HUES6 (cell line): ENCODE data around the gene CTSO.

ENCODE experiments used
- H3K27ac ChIP-seq: 2 replicates; pipeline ENCODE4 v1.7.0; 2013; ENCODE audit warnings: low read depth, mild to moderate bottlenecking, low read length, inconsistent platforms
- H3K27me3 ChIP-seq: 2 replicates; pipeline ENCODE4 v1.6.1; 2013; ENCODE audit warnings: low read length; ENCODE audit not compliant: control insufficient read depth, insufficient read depth
- H3K36me3 ChIP-seq: 2 replicates; pipeline ENCODE4 v1.6.1; 2013; ENCODE audit warnings: low read length; ENCODE audit not compliant: control insufficient read depth, insufficient read depth
- H3K4me1 ChIP-seq: 2 replicates; pipeline ENCODE4 v1.6.1; 2013; ENCODE audit warnings: low read length; ENCODE audit not compliant: control insufficient read depth, insufficient read depth
- H3K4me3 ChIP-seq: 2 replicates; pipeline ENCODE4 v1.5.1; 2013; ENCODE audit warnings: low read depth, low read length
- H3K9ac ChIP-seq: one replicate; pipeline ENCODE4 v1.6.1; 2013; ENCODE audit warnings: mild to moderate bottlenecking, low read length
- H3K9me3 ChIP-seq: 2 replicates; pipeline ENCODE4 v1.6.1; 2013; ENCODE audit warnings: low read depth, low read length; ENCODE audit not compliant: control insufficient read depth, insufficient read depth

Gene CTSO

GRCh38 chr4:155887847-155888570 is 65.7 kb downstream of the CTSO start:
- no peak overlapping the region for H3K4me3 ChIP-seq
- no peaks in the 10 kb centered on the region for H3K27me3 ChIP-seq
- no peak overlapping the region for H3K27ac ChIP-seq
- peaks cover 23% of the 10 kb centered on the region; the same call in 1 of the 2 replicates for H3K9me3 ChIP-seq
- no peaks in the 10 kb centered on the region for H3K4me1 ChIP-seq
- no peaks in the 10 kb centered on the region for H3K36me3 ChIP-seq
- no peak overlapping the region for H3K9ac ChIP-seq

- H3K27ac ChIP-seq: no peak overlapping the region
- no peaks in the 10 kb centered on the region for H3K27me3 ChIP-seq
- no peak overlapping the region for H3K9ac ChIP-seq
- H3K9me3 ChIP-seq: peaks cover 21% of the 10 kb centered on the region; the same call in 1 of the 2 replicates
- no peaks in the 10 kb centered on the region for H3K36me3 ChIP-seq
- H3K4me1 ChIP-seq: no peaks in the 10 kb centered on the region
- no peak overlapping the region for H3K4me3 ChIP-seq
Observed at GRCh38 chr4:155887045-155887444, 66.6 kb downstream of the CTSO start.

- Histone ChIP-seq H3K9me3 (peaks cover 9% of the 10 kb centered on the region; the same call in 1 of the 2 replicates), H3K9ac (no peak overlapping the region), H3K27me3 (no peaks in the 10 kb centered on the region), H3K4me3 (no peak overlapping the region), H3K4me1 (no peaks in the 10 kb centered on the region), H3K27ac (no peak overlapping the region), H3K36me3 (no peaks in the 10 kb centered on the region)
Observed at GRCh38 chr4:155885666-155886065, 68.0 kb downstream of the CTSO start.

GRCh38 chr4:155883895-155884294 is 69.8 kb downstream of the CTSO start:
- Histone ChIP-seq H3K36me3 (no peaks in the 10 kb centered on the region), H3K27ac (no peak overlapping the region), H3K4me3 (no peak overlapping the region), H3K9ac (no peak overlapping the region), H3K4me1 (no peaks in the 10 kb centered on the region), H3K27me3 (no peaks in the 10 kb centered on the region), H3K9me3 (peaks cover 16% of the 10 kb centered on the region; the same call in 1 of the 2 replicates)

GRCh38 chr4:155881555-155881954 is 72.1 kb downstream of the CTSO start:
- Histone ChIP-seq H3K36me3 (no peaks in the 10 kb centered on the region), H3K27ac (no peak overlapping the region), H3K9ac (no peak overlapping the region), H3K4me3 (no peak overlapping the region), H3K9me3 (peaks cover 30% of the 10 kb centered on the region), H3K27me3 (no peaks in the 10 kb centered on the region), H3K4me1 (no peaks in the 10 kb centered on the region)

DNA sequence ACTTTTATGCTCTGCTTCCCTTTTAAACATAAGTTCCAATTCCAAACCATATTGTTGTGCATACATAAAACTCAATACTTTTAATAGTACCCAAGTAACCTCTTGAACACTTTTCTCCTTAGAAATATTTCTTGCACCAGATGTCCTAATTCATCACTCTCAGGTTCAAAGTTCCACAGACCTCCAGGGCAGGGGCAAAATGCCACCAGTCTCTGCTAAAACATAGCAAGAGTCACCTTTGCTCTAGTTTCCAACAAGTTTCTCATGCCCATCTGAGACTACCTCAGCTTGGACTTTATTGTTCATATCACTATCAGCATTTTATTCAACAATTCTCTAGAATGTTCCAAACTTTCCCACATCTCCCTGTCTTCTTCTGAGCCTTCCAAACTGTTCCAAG is 73.9 kb downstream of the CTSO start:
- Histone ChIP-seq H3K27me3 (no peaks in the 10 kb centered on the region), H3K9me3 (peaks cover 31% of the 10 kb centered on the region), H3K36me3 (no peaks in the 10 kb centered on the region), H3K9ac (no peak overlapping the region), H3K4me3 (no peak overlapping the region), H3K27ac (no peak overlapping the region), H3K4me1 (no peaks in the 10 kb centered on the region)

DNA sequence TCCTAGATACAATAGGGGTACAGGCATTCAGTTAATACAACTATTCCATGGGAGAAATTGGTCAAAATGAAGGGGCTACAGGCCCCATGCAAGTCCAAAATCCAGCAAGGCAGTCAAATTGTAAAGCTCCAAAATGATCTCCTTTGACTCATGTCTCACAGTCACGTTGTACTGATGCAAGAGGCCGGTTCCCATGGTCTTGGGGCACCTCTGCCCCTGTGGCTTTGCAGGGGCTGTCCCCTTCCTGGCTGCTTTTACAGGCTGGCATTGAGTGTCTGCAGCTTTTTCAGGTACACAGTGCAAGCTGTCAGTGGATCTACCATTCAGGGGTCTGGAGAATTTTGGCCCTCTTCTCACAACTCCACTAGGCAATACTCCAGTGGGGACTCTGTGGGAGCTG is 75.1 kb downstream of the CTSO start:
- Histone ChIP-seq H3K36me3 (no peaks in the 10 kb centered on the region), H3K4me1 (no peaks in the 10 kb centered on the region), H3K9ac (no peak overlapping the region), H3K4me3 (no peak overlapping the region), H3K27ac (no peak overlapping the region), H3K27me3 (no peaks in the 10 kb centered on the region), H3K9me3 (peaks cover 26% of the 10 kb centered on the region)

- H3K27me3 ChIP-seq: no peaks in the 10 kb centered on the region
- H3K9me3 ChIP-seq: peaks cover 22% of the 10 kb centered on the region
- H3K4me3 ChIP-seq: no peak overlapping the region
- H3K27ac ChIP-seq: no peak overlapping the region
- no peaks in the 10 kb centered on the region for H3K4me1 ChIP-seq
- H3K36me3 ChIP-seq: no peaks in the 10 kb centered on the region
- no peak overlapping the region for H3K9ac ChIP-seq
Observed at GRCh38 chr4:155877971-155878370, 75.7 kb downstream of the CTSO start.

DNA sequence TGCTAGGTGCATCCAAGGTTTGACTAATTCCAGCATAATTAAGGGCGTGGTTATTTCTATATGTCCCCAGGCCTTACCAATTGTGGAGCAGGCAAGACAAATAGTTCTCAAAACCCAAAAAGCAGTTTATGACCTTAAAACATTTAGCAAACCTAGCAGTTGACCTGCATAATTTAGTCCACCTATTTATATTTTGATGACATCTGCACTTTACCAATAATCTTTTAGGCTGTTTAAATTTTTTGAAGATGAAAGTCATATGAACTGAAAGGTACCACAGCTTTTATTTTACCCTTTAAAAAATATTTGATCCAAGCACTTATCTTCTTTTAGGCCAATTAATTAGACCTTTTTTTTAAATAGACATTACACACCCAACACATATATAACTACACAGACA is 77.8 kb downstream of the CTSO start:
- H3K9ac ChIP-seq: no peak overlapping the region

More for the DNA sequence above, 77.8 kb downstream of the CTSO start:
- Histone ChIP-seq H3K27me3 (no peaks in the 10 kb centered on the region), H3K4me3 (no peak overlapping the region), H3K9me3 (peaks cover 22% of the 10 kb centered on the region), H3K36me3 (no peaks in the 10 kb centered on the region), H3K4me1 (no peaks in the 10 kb centered on the region), H3K27ac (no peak overlapping the region)
